HG02588 (cell line): ENCODE results near the gene PPARG.

ENCODE experiments used
- ATAC-seq: cut with Tn5 transposase; IDR thresholded peaks from one replicate; pipeline ENCODE4 v1.9.1; 2021; ENCODE audit warnings: mild to moderate bottlenecking, moderate library complexity; ENCODE audit not compliant: unreplicated experiment

PPARG gene

DNA sequence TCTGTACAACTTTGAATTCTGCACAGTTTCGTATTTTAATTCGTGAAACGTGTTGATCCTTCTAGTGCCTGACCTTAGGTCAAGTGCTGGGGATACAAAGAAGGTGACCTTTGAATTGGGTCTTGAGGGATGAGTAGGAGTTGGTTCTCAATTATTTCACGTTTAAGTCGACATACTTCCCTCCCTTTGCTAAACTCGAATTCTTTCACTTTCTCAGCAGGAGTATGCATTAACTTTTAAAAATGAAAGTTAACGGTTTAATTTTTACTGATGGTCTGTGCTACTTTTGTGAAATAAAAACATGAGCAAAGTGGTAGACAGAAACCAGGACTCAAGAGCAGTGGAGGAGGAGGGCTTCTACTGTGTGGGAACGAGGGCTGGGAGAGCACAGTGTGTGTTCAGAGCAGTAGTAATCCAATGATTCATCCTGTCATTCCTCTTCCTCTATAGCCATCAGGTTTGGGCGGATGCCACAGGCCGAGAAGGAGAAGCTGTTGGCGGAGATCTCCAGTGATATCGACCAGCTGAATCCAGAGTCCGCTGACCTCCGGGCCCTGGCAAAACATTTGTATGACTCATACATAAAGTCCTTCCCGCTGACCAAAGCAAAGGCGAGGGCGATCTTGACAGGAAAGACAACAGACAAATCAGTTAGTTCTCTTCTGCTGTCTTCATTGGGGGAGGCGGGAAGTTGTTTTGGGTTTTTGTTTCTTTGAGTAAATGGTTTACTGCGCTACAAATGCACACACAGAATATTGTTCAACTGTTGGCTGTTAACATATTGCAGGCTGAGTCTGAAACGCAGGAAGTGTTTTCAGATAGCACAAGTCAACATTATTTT is 116.8 kb downstream of the PPARG start:
- ATAC-seq: no peak

DNA sequence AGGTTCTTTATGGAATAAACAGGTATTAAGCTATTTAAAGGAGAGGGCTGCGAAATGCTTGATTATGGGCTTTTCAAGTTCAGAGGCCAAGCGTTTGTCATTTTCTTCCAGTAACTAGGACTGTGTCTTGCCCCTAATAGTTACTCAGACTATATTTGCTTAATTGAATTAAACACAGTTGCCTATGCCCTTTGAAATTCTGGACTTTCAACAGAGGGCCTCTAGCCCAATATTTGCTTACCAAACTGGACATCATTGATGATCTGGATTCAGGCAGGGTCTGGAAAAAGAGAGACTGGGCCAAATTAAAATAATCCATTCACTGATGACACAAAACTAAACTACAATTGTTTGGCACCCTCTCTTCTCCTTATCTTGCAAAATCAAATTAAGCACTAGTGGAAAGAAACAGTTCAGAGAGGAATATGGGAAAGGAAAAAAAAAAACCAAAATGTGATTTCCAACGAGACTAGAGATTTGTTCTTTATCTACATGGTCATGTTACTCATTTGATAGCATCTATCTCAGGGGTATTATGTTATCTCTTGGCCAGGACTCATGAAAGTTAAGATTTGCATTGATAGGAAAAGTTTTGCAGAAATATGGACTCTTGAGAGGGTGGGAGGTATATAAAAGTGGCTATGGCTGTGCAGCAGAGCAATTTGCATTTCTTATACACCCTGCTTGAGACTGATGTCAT is 120.3 kb downstream of the PPARG start:
- no peak for ATAC-seq

- ATAC-seq: no peak
Measured at GRCh38 chr3:12409684-12410596, 121.1 kb downstream of the PPARG start.

- no peak for ATAC-seq
Measured at GRCh38 chr3:12413721-12414255, 124.9 kb downstream of the PPARG start.

DNA sequence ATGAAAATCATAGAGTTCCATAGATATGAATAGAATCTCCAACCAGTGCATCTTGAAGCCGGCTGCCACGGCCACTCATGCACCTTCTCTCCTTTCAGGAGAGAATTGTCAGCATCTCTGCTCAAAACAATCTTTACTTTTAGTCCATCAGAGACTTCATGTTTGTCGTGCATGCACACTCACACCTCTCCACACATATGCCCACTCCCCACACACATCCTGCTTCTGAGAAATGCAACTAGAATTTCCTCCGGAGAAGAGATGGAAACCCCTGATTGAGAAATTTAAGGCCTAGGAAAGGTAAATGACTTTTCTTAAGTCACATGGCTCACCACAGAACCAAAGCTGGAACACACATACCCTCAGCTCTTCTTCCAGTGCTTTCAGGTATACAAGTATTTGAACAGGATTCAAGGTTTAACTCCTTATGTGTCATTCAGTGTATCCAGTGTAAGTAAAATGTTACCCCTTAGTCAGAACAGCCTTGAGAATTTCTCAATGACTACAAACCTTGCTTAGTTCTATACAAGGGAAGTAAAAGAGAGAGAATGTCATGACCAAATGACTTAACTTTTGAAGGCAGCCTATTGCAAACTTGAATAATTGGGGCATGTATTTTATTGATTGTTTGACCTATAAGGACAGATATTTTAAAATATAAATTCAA is 126.3 kb downstream of the PPARG start:
- no peak for ATAC-seq

DNA sequence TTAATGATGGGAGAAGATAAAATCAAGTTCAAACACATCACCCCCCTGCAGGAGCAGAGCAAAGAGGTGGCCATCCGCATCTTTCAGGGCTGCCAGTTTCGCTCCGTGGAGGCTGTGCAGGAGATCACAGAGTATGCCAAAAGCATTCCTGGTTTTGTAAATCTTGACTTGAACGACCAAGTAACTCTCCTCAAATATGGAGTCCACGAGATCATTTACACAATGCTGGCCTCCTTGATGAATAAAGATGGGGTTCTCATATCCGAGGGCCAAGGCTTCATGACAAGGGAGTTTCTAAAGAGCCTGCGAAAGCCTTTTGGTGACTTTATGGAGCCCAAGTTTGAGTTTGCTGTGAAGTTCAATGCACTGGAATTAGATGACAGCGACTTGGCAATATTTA is 127.9 kb downstream of the PPARG start:
- no peak for ATAC-seq

- no peak for ATAC-seq
Measured at GRCh38 chr3:12420393-12420792, 131.5 kb downstream of the PPARG start.

GRCh38 chr3:12421132-12421531 is 132.3 kb downstream of the PPARG start:
- no peak for ATAC-seq

DNA sequence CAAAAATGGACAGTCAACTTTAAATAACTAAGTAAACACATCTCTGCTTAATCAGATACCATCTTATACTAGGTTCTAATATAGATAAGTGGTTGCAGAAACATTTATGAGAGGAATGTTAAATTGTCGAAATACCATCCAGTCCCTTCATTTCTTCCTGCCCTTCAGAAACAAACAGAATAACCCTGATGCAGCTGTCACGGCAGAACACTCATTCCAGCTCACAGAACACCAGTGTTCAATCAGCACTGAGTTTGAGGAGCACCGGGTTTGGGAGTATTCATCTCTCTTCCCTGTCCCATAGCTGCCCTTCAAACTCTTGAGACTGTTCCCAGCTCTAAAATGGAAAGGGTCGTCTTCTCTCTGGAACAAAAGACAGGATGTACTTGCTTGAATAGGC is 134.3 kb downstream of the PPARG start:
- no peak for ATAC-seq

GRCh38 chr3:12423918-12424630 is 135.2 kb downstream of the PPARG start:
- ATAC-seq: no peak

DNA sequence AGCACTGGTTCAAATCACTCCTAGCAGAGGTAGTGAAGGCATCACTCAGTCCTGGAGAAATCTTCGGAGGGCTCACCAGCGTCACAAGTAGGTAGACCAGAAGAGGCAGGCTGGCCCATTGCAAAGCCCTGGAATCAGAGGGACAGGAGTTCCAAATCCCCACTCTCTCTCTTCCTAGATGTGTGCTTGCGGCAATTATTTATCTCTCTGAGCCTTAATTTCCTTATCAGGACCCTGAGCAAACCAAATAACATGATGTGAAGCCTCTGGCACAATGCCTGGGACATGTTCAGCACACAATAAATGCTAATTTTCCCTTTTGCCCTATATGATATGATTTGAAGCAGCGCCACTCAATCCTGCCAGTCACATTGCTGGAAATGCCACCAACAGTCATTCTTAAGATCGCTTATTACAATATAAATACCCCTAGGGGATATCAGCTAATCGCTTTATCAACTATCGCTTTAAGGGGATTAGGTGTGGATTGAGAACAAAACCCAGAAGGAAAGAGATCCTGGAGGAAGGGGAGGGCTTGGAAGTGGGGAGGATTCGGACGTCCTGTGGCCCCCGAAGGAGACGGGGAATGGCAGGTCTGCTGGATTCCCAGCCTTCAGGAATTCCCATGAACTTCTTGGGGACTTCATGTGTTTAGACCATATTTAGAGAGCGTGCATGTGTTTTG is 135.9 kb downstream of the PPARG start:
- no peak for ATAC-seq

DNA sequence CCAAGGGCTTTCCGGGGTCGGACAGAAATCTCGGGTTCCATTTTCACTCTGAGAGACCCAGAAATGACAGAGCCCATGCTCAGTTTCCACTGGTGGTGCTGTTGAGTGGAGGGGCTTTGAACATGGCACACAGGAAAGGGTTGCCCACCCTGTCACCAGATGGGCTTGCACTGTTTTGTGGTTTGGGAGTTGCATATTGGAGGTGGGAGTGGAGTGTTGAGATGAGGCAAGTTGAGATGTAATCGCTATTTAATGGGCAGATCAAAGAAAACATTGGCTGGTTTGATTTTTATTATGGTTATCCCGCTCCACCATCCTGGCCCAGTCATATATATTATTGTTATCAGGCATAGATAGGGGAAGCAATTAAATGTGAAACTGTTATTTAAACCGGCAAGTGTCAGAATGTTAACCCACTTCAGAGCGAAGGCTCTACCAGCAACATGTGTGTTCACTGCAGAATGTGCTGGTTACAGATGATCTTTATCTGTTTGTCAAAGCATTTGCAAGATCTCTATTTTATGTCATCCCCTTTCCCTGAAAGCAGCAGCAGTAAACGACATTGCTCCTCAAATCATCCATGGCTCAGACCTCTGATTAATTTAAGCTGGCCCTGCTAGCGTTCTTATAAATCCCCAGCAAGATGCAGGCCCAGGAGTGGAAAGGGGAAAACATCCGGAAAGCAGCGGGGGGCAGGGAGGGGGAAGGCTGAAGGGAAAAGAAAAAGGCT is 137.1 kb downstream of the PPARG start:
- no peak for ATAC-seq

DNA sequence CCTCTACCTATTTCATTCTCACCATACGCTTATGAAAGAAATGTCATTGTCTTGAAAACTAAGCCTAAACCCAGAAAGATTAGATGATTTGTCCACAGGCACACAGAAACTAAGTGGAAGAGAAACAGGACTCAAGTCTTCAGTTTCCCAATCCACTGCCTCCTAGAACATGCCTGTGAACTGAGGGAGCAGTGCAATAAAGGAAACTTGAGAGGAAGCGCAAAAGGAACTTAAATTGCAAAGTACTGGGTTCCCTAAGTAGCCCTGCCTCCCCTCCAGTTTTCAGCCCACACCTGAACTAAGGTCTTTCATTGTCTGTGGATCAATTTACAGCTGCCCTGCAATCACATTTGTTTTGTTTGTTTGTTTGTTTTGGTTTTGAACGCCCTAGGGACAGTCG is 138.7 kb downstream of the PPARG start:
- no peak for ATAC-seq

DNA sequence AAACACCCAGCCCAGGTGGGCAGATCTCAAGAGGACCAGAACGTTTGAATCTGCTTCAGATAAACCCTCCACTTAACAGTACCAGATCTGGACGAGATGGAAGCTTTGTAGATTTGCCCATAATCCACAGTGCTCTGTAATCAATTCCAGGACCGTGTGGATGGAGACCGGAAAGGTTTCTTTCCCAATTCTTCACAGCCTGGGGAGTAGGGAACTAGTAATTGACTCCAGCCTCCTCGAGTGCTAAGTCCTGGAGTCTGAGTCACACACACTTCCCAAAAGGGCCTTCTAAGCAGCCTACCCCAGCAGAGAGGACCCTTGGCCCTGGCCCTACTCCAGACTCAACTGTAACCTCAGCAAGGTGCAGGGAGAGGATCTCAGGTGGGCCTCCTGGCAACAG is 139.3 kb downstream of the PPARG start:
- no peak for ATAC-seq

- ATAC-seq: no peak
Measured at GRCh38 chr3:12430086-12430485, 141.2 kb downstream of the PPARG start.

DNA sequence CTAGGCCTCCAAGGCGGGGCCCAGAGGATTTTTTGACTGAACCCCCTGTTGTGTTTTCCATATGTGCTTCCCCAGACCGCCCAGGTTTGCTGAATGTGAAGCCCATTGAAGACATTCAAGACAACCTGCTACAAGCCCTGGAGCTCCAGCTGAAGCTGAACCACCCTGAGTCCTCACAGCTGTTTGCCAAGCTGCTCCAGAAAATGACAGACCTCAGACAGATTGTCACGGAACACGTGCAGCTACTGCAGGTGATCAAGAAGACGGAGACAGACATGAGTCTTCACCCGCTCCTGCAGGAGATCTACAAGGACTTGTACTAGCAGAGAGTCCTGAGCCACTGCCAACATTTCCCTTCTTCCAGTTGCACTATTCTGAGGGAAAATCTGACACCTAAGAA is 145.0 kb downstream of the PPARG start:
- ATAC-seq: no peak

DNA sequence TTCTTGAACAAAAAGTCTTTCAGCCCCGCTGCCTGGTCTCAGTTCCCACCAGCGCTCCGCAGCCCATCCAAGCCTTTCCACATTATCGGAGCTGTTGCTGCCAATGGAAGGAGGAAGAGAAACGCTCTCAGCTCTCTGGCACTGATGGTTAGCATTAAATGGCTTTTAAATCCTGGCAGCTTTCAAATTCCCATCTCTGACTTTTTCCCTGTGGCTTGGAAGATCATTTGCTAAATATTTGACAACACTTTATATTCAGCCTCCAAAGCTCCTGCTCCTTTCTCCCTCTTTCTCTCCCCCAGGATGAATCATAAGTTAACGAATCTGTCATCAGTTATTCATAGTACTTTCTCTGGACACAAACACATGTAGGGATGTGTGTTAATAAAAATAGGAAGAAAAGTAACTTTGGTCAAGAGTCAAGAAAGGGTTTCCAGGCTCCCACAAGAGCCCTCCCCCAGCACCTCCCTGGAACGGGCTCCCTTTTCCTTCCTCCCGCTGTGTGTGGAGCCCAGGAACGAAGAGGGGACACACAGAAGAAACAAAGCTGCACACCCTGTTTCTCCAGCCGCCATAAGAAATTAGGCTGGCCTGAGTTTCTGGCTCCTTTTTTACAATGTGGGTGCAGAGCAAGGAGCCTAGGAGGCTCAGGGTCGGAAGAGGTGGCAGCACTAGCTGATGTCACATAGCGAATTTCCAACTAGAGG is 147.8 kb downstream of the PPARG start:
- no peak for ATAC-seq

DNA sequence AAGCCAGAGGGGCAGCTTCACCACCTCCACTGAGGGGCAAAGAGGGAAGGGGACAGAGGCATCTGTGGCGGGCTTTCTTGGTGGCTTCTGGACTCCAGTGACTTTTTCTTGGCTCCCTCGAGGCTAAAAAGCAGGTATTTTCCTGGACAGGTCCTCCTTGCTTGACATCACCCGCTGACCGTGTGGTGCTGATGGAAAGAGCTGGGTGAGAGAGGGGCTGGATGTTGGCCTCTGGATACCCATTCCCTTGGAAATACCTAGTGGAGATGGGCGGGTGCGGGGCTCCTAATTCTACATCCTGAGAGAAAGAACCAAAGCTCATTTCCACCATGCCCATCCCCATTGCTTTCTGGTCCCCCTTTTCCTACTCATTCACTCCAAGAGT is 148.3 kb downstream of the PPARG start:
- no peak for ATAC-seq
